ENCODE results near the gene PIAS4.

Gene PIAS4

GRCh38 chr19:4063369-4064148 lies 56.0 kb downstream of the PIAS4 start:
- peak overlapping the region; percentile 76 for H3K4me3 ChIP-seq (ENCODE audit: low read depth, low read length)
- no peak for DNase-seq
- H3K4me1 ChIP-seq: no peaks in the 10 kb centered on the region
- H3K9me3 ChIP-seq: no peaks in the 10 kb centered on the region
- TF ChIP-seq CTCF (IDR thresholded peaks at IDR 0.05; ENCODE audit: low read depth, low read length): peak; percentile 24; the same call in 1 of the 2 replicates
- peaks cover 31% of the 10 kb centered on the region for H3K36me3 ChIP-seq
- H3K27me3 ChIP-seq: no peaks in the 10 kb centered on the region

GRCh38 chr19:4064149-4064495 lies 56.6 kb downstream of the PIAS4 start:
- Histone ChIP-seq H3K27me3 (no peaks in the 10 kb centered on the region), H3K4me3 (ENCODE audit: low read depth, low read length) (peak overlapping the region; percentile 76), H3K9me3 (no peaks in the 10 kb centered on the region), H3K4me1 (no peaks in the 10 kb centered on the region), H3K36me3 (peaks cover 31% of the 10 kb centered on the region)
- DNase-seq: no peak
- no peak for TF ChIP-seq CTCF (IDR thresholded peaks at IDR 0.05; ENCODE audit: low read depth, low read length)

- no peaks in the 10 kb centered on the region for H3K27me3 ChIP-seq
- no peak for TF ChIP-seq CTCF (IDR thresholded peaks at IDR 0.05; ENCODE audit: low read depth, low read length)
- peaks cover 31% of the 10 kb centered on the region for H3K36me3 ChIP-seq
- peak overlapping the region; percentile 76 for H3K4me3 ChIP-seq (ENCODE audit: low read depth, low read length)
- DNase-seq: peak; percentile 59
- H3K4me1 ChIP-seq: no peaks in the 10 kb centered on the region
- H3K9me3 ChIP-seq: no peaks in the 10 kb centered on the region
These were observed 57.1 kb downstream of the PIAS4 start for GRCh38 chr19:4064496-4065260.

- Histone ChIP-seq H3K4me3 (ENCODE audit: low read depth, low read length) (peak overlapping the region; percentile 69; the same call in 1 of the 2 replicates), H3K36me3 (peaks cover 26% of the 10 kb centered on the region), H3K9me3 (no peaks in the 10 kb centered on the region), H3K4me1 (no peaks in the 10 kb centered on the region), H3K27me3 (no peaks in the 10 kb centered on the region)
- peak; percentile 98 for DNase-seq
- no peak for TF ChIP-seq CTCF (IDR thresholded peaks at IDR 0.05; ENCODE audit: low read depth, low read length)
These were observed 58.1 kb downstream of the PIAS4 start for GRCh38 chr19:4065430-4066175.

- Histone ChIP-seq H3K4me1 (no peaks in the 10 kb centered on the region), H3K36me3 (peaks cover 24% of the 10 kb centered on the region), H3K9me3 (no peaks in the 10 kb centered on the region), H3K27me3 (no peaks in the 10 kb centered on the region), H3K4me3 (ENCODE audit: low read depth, low read length) (peak overlapping the region; percentile 69)
- DNase-seq: no peak
- no peak for TF ChIP-seq CTCF (IDR thresholded peaks at IDR 0.05; ENCODE audit: low read depth, low read length)
These were observed 58.7 kb downstream of the PIAS4 start for GRCh38 chr19:4066176-4066606.

Data from BE2C (cell line).